Measurements from ENCODE around the gene HLCS. TPM values are rescaled to one million over a fixed set of nuclear protein-coding genes. Genes with fewer than 3 reads are reported as not detected.

HLCS gene
- total RNA-seq, 1 experiment from 2014 or later = 12.7 TPM

DNA sequence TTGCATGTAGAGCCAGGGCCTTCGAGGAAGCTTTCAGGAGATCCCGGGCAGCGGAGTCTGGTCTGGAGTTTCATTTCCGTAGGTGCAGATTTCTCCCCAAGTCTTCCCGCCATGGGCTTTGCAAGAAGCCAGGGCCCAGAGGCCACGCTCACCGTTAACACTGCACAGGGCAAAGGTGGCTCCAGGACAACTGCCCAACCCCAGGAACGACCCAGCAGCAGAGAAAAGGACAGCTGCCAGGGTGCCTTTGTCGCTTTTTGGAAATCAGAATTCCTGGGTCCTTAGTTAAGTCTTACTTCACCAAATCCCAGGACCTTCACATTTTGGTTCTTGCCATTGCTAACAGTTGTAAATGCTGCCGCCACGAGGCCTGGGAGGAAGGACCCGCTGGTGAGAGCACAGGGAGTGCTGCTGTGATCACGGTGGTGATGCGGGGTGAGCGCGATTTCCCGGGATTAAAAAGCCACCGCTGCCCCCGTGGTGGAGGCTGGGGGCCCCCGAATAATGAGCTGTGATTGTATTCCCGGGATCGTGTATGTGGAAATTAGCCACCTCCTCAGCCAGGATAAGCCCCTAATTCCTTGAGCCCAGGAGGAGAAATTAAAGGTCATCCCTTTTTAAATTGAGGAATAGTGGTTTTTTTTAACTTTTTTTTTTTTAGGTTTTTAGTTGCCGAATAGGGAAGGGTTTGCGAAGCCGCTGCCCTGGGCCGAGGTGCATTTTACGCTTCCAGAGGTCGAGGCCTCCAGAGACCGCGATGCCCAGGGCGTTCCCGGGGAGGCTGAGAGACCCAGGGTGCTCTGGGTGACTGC, 259.3 kb downstream of the HLCS start:
- Mint-ChIP-seq H3K27me3 (ENCODE audit: low read depth) (peaks cover 100% of the 10 kb centered on the region), H3K27ac (no peak overlapping the region), H3K4me1 (peaks cover 39 to 57% of the 10 kb centered on the region in 2 experiments), H3K36me3 (ENCODE audit: insufficient read depth in 1 of 3, low read depth in 3 of 3) (peaks cover 0 to 4% (median 1%) of the 10 kb centered on the region in 3 experiments; a peak in 3 of 7 replicates), H3K4me3 (peak overlapping the region in 1 of 2 experiments; percentile 74; a peak in 3 of 5 replicates), H3K9me3 (peaks cover 4 to 10% of the 10 kb centered on the region in 2 experiments; a peak in 3 of 5 replicates)
- H3K79me1 ChIP-seq (ENCODE audit: insufficient read depth, low read depth, low read length, poor library complexity, severe bottlenecking) = no peaks in the 10 kb centered on the region
- no peak overlapping the region for H3K27ac ChIP-seq (ENCODE audit: insufficient read length, low read depth, low read length)
- TF ChIP-seq, protein P1, sequence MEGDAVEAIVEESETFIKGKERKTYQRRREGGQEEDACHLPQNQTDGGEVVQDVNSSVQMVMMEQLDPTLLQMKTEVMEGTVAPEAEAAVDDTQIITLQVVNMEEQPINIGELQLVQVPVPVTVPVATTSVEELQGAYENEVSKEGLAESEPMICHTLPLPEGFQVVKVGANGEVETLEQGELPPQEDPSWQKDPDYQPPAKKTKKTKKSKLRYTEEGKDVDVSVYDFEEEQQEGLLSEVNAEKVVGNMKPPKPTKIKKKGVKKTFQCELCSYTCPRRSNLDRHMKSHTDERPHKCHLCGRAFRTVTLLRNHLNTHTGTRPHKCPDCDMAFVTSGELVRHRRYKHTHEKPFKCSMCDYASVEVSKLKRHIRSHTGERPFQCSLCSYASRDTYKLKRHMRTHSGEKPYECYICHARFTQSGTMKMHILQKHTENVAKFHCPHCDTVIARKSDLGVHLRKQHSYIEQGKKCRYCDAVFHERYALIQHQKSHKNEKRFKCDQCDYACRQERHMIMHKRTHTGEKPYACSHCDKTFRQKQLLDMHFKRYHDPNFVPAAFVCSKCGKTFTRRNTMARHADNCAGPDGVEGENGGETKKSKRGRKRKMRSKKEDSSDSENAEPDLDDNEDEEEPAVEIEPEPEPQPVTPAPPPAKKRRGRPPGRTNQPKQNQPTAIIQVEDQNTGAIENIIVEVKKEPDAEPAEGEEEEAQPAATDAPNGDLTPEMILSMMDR (conservative IDR thresholded peaks at IDR 0.05) = 0 out of 3 replicates have a peak, but pooled peaks have one; percentile 15
- peaks cover 10% of the 10 kb centered on the region for H3K23me2 ChIP-seq (ENCODE audit: insufficient read length, low read depth, low read length, poor library complexity, severe bottlenecking)
- H2BK15ac ChIP-seq (ENCODE audit: low read depth, low read length) = no peak overlapping the region; the same call in 1 of the 2 replicates
- H3K14ac ChIP-seq (ENCODE audit: insufficient read depth, low read length) = no peak overlapping the region
- H3K18ac ChIP-seq (ENCODE audit: insufficient read length, low read depth, low read length) = no peak overlapping the region
- H2BK20ac ChIP-seq (ENCODE audit: low read depth, low read length, poor library complexity, severe bottlenecking) = no peak overlapping the region
- H3K4ac ChIP-seq (ENCODE audit: low read depth, low read length) = no peak overlapping the region
- no peak overlapping the region for H2BK12ac ChIP-seq (ENCODE audit: insufficient read length, low read depth, low read length)
- no peak overlapping the region for H2AK5ac ChIP-seq (ENCODE audit: insufficient read length, low read length)
- H3K23ac ChIP-seq (ENCODE audit: insufficient read length, low read depth, low read length) = no peak overlapping the region
- peaks cover 2% of the 10 kb centered on the region for H4K20me1 ChIP-seq (ENCODE audit: control insufficient read depth, insufficient read depth, insufficient read length)
- H3K27me3 ChIP-seq (ENCODE audit: insufficient read depth, low read length) = peaks cover 79% of the 10 kb centered on the region
- no peaks in the 10 kb centered on the region for H3K79me2 ChIP-seq (ENCODE audit: insufficient read depth, low read length)
- no peak overlapping the region for H3T11ph ChIP-seq (ENCODE audit: low read length)
- no peak overlapping the region for H2AFZ ChIP-seq (ENCODE audit: low read length)
- no peak overlapping the region for H2BK5ac ChIP-seq (ENCODE audit: insufficient read length, low read length)
- 0 out of 2 replicates have a peak, but pooled peaks cover 2% of the 10 kb centered on the region for H3K4me1 ChIP-seq (ENCODE audit: insufficient read depth, low read length)
- no peaks in the 10 kb centered on the region for H3K9me3 ChIP-seq (ENCODE audit: control insufficient read depth, low read depth, low read length)
- no peak overlapping the region for H2BK120ac ChIP-seq (ENCODE audit: low read depth, low read length, poor library complexity, severe bottlenecking)
- peak overlapping the region; percentile 13 for H3K4me2 ChIP-seq (ENCODE audit: insufficient read depth, insufficient read length, low read length)
- H3K9ac ChIP-seq (ENCODE audit: extremely low read depth, insufficient read length, low read length) = no peak overlapping the region
- no peak overlapping the region for H4K91ac ChIP-seq (ENCODE audit: insufficient read length, low read depth, low read length)
- WGBS (ENCODE audit: extremely low coverage, insufficient read length, low lambda C conversion rate) = no CpG with 5 or more reads among the region's 32 CpGs
- no peak overlapping the region for H4K8ac ChIP-seq (replicated peaks; ENCODE audit: insufficient read length, low read depth, low read length)
- H3K56ac ChIP-seq (ENCODE audit: insufficient read length, low read depth, low read length) = no peak overlapping the region
- H4K5ac ChIP-seq (ENCODE audit: insufficient read length, low read depth, low read length) = no peak overlapping the region
- peak; percentile 63 for DNase-seq

All from H9 (cell line).